Aorta (tissue), 5 donors: ENCODE data around the gene CHSY1. TPM values are rescaled to one million over a fixed set of nuclear protein-coding genes. Genes with fewer than 3 reads are reported as not detected.

ENCODE experiments used
- ATAC-seq: fragments of 200-7000 bp; cut with Tn5 transposase; one replicate; pipeline ENCODE4 v1.9.1; 2022; ENCODE audit warnings: moderate library complexity; ENCODE audit not compliant: low FRiP score
- DNase-seq, 2 donors: peaks; one replicate each; pipeline ENCODE4 v3.0.0-alpha.2; 2020
- H3K27ac ChIP-seq, 2 donors: one replicate each; pipeline ENCODE4 v1.5.1; 2013; ENCODE audit warnings: low read length in 2 of 2, mild to moderate bottlenecking in 2 of 2, moderate library complexity in 2 of 2, control low read depth in 1 of 2, inconsistent platforms in 1 of 2, low read depth in 1 of 2
- H3K27me3 ChIP-seq, 2 donors: one replicate each; pipeline ENCODE4 v1.6.1; 2013; ENCODE audit warnings: control low read depth in 1 of 2, low read length in 1 of 2, mild to moderate bottlenecking in 1 of 2, moderate library complexity in 1 of 2; ENCODE audit not compliant: insufficient read depth in 2 of 2, control insufficient read depth in 1 of 2
- H3K36me3 ChIP-seq, 2 donors: one replicate each; pipeline ENCODE4 v1.6.1; 2013; ENCODE audit warnings: control low read depth in 1 of 2, low read length in 1 of 2, mild to moderate bottlenecking in 1 of 2; ENCODE audit not compliant: insufficient read depth in 2 of 2, control insufficient read depth in 1 of 2
- H3K4me1 ChIP-seq, 2 donors: one replicate each; pipeline ENCODE4 v1.6.1; 2013; ENCODE audit warnings: low read length in 2 of 2, control low read depth in 1 of 2, mild to moderate bottlenecking in 1 of 2, moderate library complexity in 1 of 2; ENCODE audit not compliant: insufficient read depth in 2 of 2, control insufficient read depth in 1 of 2
- H3K4me3 ChIP-seq, 2 donors: one replicate each; pipeline ENCODE4 v1.5.1; 2013; ENCODE audit warnings: low read length in 2 of 2, control low read depth in 1 of 2, mild to moderate bottlenecking in 1 of 2
- H3K9me3 ChIP-seq: one replicate; pipeline ENCODE4 v1.6.1; 2013; ENCODE audit warnings: mild to moderate bottlenecking, low read length; ENCODE audit not compliant: control insufficient read depth
- WGBS, 2 donors: extraction: QIAGEN DNeasy Blood & Tissue Kit; methylation state at CpG; one replicate each; pipeline ENCODE4 v1.1.7; 2013; 5-methylcytosine and 5-hydroxymethylcytosine counted together
- intact Hi-C, 2 donors: fragments of 100-400 bp; cut with DNase I; formaldehyde crosslinking; loops; one replicate each; pipeline versions ENCODE4 v1.14.2 to v1.15.0; 2022
- polyA plus RNA-seq, 2 donors: library from polyadenylated mRNA; stranded (reverse); fragments of 200-250 nt; gene quantifications; one replicate each; pipeline ENCODE4 v1.2.3, GENCODE V29; 2013
- total RNA-seq, 2 donors: library from RNA; stranded (reverse); fragmentation: NEBNext Ultra II Directional; extraction: Animal tissue kit (Norgen Biotek cat#: 25700); gene quantifications; one replicate each; pipeline ENCODE4 v1.2.1, GENCODE V29; 2021
- donor health status: healthy with polysubstance abuse.
- donor health status: Bipolar disorder and iron deficiency.
- donor health status: DM: no; HTN: no; CAD: no.
- donor health status: DM: no; HTN: no; CAD: no.
- donor health status: DM: yes; HTN: yes; CAD: no.

The CHSY1 gene
- total and polyA plus RNA-seq, 4 donors = 10.8 to 78.4 (median 49.8) TPM

DNA sequence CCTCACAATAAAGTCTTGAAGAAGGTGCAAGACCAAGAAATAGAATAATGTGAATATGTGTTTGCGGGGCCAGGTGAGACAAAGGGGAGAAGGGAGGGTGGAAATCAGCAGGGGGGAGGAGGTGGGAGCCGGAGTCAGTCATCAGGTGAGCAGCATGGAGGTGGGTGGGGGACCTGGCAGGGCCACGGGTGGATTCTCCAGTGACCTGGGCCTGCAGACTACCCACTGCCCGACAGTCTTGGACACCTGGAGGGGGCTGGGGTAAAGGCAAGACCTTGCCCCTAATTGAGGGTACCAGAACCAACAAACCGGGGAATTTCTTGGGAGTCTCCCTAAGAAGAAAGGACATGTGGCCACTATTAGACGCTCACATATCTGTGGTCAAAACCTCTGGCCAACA is 95.8 kb downstream of the CHSY1 start:
- Histone ChIP-seq H3K4me1 (no peaks in the 10 kb centered on the region), H3K27ac (no peak overlapping the region), H3K27me3 (no peaks in the 10 kb centered on the region), H3K4me3 (no peak overlapping the region), H3K36me3 (no peaks in the 10 kb centered on the region), H3K9me3 (no peaks in the 10 kb centered on the region)
- peak; percentile 21 to 43 for DNase-seq
- no peak for ATAC-seq
- intact Hi-C loops = no loop called here
- WGBS, 2 donors = 91 to 92% methylated on average over 6 of the region's 6 CpGs

DNA sequence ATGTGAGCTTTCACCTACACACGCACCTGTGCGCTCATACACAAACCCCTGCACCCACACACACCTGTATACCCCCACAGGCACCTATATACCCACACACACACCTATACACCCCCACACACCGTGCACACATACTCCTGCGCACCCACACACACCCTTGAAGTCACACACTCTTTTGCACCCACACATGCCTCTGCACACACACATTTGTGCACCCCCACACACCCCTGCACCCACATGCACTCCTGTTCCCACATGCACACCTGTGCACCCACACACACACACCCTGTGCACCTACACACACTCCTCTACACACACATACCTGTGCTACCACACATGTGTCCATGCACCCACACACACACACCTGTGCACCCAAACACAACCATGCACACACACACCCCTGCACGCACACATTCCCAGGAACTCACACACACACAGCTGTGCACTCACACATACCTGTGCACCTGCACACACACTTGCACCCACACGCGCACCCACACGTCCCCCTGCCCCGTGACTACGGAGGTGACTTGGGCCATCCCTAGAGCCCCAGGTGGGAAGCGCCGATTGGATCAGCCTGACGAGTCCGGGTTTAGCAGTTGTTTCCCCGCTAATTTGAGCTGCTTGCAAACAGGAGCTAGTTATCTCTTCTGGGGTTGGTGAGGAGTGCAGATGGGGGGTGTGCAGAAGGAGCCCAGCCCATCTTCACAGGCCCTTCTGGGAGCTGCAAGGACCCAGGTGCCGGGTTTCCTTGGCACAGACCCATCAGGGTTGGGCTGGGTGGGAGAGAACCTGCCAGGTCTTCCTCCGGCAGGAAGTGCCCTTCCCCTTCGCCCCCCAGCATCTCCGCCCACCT is 97.8 kb downstream of the CHSY1 start:
- intact Hi-C loops = no loop called here
- H3K4me1 ChIP-seq = no peaks in the 10 kb centered on the region
- no peaks in the 10 kb centered on the region for H3K27me3 ChIP-seq
- no peak overlapping the region for H3K27ac ChIP-seq
- H3K4me3 ChIP-seq = no peak overlapping the region
- DNase-seq (peak; percentile 42 to 57), ATAC-seq (no peak)
- H3K9me3 ChIP-seq = no peaks in the 10 kb centered on the region
- 95 to 96% methylated on average over 19 of the region's 19 CpGs for WGBS, 2 donors
- no peaks in the 10 kb centered on the region for H3K36me3 ChIP-seq

GRCh38 chr15:101152914-101153313 is 98.9 kb downstream of the CHSY1 start:
- H3K4me3 ChIP-seq = no peak overlapping the region
- no peaks in the 10 kb centered on the region for H3K36me3 ChIP-seq
- WGBS, 2 donors = 57 to 81% methylated on average over 10 of the region's 10 CpGs
- H3K27me3 ChIP-seq = no peaks in the 10 kb centered on the region
- intact Hi-C loops = no loop called here
- DNase-seq = peak in 1 of 2 donors; percentile 45
- no peak overlapping the region for H3K27ac ChIP-seq
- no peaks in the 10 kb centered on the region for H3K4me1 ChIP-seq
- ATAC-seq = no peak
- H3K9me3 ChIP-seq = no peaks in the 10 kb centered on the region

DNA sequence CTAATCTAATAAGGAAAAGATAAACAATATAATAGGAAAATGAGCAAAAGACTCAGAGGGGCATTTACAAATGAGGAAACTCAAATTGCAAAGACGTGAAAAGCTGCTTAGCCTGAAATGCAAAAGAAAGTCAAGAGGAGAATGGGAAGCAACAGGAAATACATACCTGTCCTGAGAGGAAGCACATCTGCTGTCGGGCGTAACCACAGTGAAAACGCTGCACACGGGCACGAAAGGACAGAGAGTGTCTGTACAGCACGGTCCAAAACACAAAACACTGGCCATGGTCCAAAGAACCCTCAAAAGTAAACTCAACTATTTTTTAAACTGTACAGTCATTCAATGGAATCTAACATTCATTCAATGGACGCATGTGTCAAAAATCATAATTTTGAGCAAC is 100.6 kb downstream of the CHSY1 start:
- intact Hi-C loops = no loop called here
- no peak for DNase-seq
- Histone ChIP-seq H3K4me3 (no peak overlapping the region), H3K9me3 (no peaks in the 10 kb centered on the region), H3K4me1 (no peaks in the 10 kb centered on the region), H3K27me3 (no peaks in the 10 kb centered on the region), H3K36me3 (no peaks in the 10 kb centered on the region), H3K27ac (no peak overlapping the region)
- ATAC-seq = no peak
- WGBS, 2 donors = 81 to 82% methylated on average over 8 of the region's 8 CpGs

GRCh38 chr15:101150723-101151040 is 101.2 kb downstream of the CHSY1 start:
- intact Hi-C loops = no loop called here
- no peaks in the 10 kb centered on the region for H3K4me1 ChIP-seq
- H3K27ac ChIP-seq = no peak overlapping the region
- no peak overlapping the region for H3K4me3 ChIP-seq
- WGBS, 2 donors = 93 to 97% methylated on average over 7 of the region's 7 CpGs
- ATAC-seq (no peak), DNase-seq (no peak)
- H3K9me3 ChIP-seq = no peaks in the 10 kb centered on the region
- H3K36me3 ChIP-seq = no peaks in the 10 kb centered on the region
- H3K27me3 ChIP-seq = no peaks in the 10 kb centered on the region

DNA sequence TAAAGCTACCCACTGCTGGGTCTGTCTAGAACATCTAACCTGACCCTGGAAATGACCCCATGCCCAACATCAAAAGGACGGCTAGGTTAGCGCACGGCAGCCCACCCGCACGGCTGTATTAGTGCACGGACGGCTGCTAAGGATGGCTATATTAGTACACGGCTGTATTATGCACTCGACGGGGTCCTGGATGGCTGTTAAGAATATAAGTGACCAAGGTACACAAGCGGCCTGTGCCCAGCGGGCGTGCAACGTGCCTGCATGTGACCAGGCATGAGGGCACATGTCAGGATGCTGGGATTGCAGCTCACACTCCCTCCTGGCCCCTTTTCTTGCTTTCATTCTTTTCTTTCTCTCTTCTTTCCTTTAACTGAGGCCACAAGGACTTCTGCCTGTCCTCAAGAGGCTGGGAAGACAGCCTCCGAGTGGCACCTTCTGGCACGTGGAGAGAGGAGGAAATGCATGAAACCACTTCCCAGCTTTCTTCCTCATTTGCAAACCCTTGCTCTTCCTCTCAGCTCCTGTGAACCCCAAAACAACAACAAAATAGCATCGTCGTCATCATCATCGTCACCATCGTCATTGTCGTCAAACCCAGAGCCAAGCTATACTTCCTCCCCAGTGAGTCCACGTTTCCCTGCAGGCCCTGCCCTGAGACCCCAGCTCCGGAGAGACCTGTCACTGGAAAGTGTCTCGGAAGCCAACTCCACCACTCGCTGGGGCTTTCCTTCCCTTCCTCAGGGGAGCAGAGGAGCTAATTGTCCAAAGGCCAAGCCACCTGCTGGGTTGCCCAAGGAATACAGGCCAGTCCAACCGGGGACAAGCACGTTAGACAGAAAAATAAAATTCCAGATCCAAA is 101.8 kb downstream of the CHSY1 start:
- H3K27me3 ChIP-seq = no peaks in the 10 kb centered on the region
- ATAC-seq (no peak), DNase-seq (peak in 1 of 2 donors; percentile 64)
- H3K4me1 ChIP-seq = no peaks in the 10 kb centered on the region
- H3K4me3 ChIP-seq = no peak overlapping the region
- no peaks in the 10 kb centered on the region for H3K36me3 ChIP-seq
- WGBS, 2 donors = 91 to 92% methylated on average over 27 of the region's 27 CpGs
- H3K9me3 ChIP-seq = no peaks in the 10 kb centered on the region
- H3K27ac ChIP-seq = no peak overlapping the region
- intact Hi-C loops = no loop called here

DNA sequence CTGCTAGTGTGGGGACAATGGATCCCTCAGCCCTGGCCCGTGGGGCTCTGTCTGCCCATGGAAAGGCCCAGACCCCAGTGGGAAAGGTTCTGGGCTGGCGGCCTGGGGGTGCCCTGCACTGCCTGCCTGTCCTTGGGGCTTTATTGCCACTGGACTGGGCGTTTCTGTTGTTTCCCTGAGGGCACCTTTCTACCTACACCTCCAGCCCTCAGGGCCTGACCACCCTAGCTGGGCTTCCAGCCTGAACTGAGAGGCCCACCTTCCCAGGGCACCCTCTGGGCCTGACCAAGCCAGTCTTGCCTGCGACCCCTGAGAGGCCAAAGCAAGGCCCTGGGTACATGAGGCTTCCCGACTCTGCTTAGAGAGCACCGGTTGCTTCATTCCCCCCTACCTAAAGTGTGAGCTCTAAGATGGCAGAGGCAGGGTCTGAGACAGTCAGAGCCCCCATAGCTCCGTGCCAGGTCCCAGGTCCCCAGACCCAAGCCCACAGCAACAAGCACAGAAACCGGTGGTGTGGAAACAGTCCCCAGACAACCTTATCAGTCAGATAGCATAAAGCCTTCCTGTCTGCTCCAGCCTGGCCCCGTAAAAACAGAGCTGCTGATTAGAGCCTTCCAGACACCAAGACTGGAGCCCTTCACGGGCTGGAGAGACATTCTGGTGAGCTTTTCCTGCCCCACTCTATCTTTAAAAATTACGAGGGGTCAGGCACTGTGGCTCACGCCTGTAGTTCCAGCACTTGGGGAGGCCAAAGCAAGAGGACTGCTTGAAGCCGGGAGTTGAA is 102.8 kb downstream of the CHSY1 start:
- Histone ChIP-seq H3K4me1 (no peaks in the 10 kb centered on the region), H3K27me3 (no peaks in the 10 kb centered on the region), H3K27ac (no peak overlapping the region), H3K9me3 (no peaks in the 10 kb centered on the region), H3K36me3 (no peaks in the 10 kb centered on the region), H3K4me3 (no peak overlapping the region)
- intact Hi-C loops = no loop called here
- ATAC-seq (peak; percentile 32), DNase-seq (peak in 1 of 2 donors; percentile 28)
- 41 to 49% methylated on average over 13 of the region's 13 CpGs for WGBS, 2 donors

- no peak overlapping the region for H3K4me3 ChIP-seq
- 79 to 83% methylated on average over 17 of the region's 17 CpGs for WGBS, 2 donors
- no peaks in the 10 kb centered on the region for H3K36me3 ChIP-seq
- peak in 1 of 2 donors; percentile 73 for DNase-seq
- H3K27me3 ChIP-seq = no peaks in the 10 kb centered on the region
- no peak overlapping the region for H3K27ac ChIP-seq
- intact Hi-C loops = no loop called here
- H3K4me1 ChIP-seq = no peaks in the 10 kb centered on the region
- ATAC-seq = no peak
- no peaks in the 10 kb centered on the region for H3K9me3 ChIP-seq
Measured at GRCh38 chr15:101148166-101148880, 103.5 kb downstream of the CHSY1 start.
